Keratinocyte (primary cell): ENCODE data around the gene ISYNA1. TPM values are rescaled to one million over a fixed set of nuclear protein-coding genes. Genes with fewer than 3 reads are reported as not detected.

Source experiments
- DNase-seq: peaks from one replicate; pipeline ENCODE4 v3.0.0-alpha.2; 2011; ENCODE audit warnings: low read depth, missing footprints, low spot score
- FAIRE-seq: peaks from 2 replicates; lab custom pipeline; 2011; peaks lifted over from hg19 to GRCh38; lab: Jason Lieb, UNC
- H2AFZ ChIP-seq: 2 replicates; pipeline ENCODE4 v1.6.0; 2012; ENCODE audit warnings: low read length, control low read depth, inconsistent platforms; ENCODE audit not compliant: control insufficient read depth
- H3K27ac ChIP-seq: 2 replicates; pipeline ENCODE4 v1.5.1; 2011; ENCODE audit warnings: low read length; ENCODE audit not compliant: control insufficient read depth, insufficient read depth
- H3K27me3 ChIP-seq: 3 replicates; pipeline ENCODE4 v1.6.0; 2011; ENCODE audit warnings: low read length; ENCODE audit not compliant: control insufficient read depth, insufficient read depth; ENCODE audit errors: extremely low read depth
- H3K36me3 ChIP-seq, 2 experiments: 2 replicates in 1 of 2; 3 replicates in 1 of 2; pipeline ENCODE4 v1.5.1; 2011; ENCODE audit warnings: low read length in 2 of 2, mild to moderate bottlenecking in 1 of 2; ENCODE audit not compliant: control insufficient read depth in 2 of 2, insufficient read depth in 2 of 2; ENCODE audit errors: extremely low read depth in 1 of 2
- H3K4me1 ChIP-seq: 3 replicates; pipeline ENCODE4 v1.5.1; 2011; ENCODE audit warnings: low read length; ENCODE audit not compliant: control insufficient read depth, insufficient read depth; ENCODE audit errors: extremely low read depth
- H3K4me2 ChIP-seq: 3 replicates; pipeline ENCODE4 v1.6.0; 2011; ENCODE audit warnings: low read depth, low read length; ENCODE audit not compliant: control insufficient read depth, insufficient read depth; ENCODE audit errors: extremely low read depth
- H3K4me3 ChIP-seq, 3 experiments: fragments of 200-600 bp in 1 of 3; sonication (generic) in 1 of 3; 2 replicates in 2 of 3; 3 replicates in 1 of 3; pipeline ENCODE4 v1.5.1; 2011 to 2016; ENCODE audit warnings: low read length in 3 of 3, mild to moderate bottlenecking in 3 of 3, control low read depth in 2 of 3, inconsistent platforms in 1 of 3, low read depth in 1 of 3, mixed read lengths in 1 of 3, mixed run types in 1 of 3, moderate library complexity in 1 of 3; ENCODE audit not compliant: control insufficient read depth in 2 of 3, insufficient read depth in 2 of 3; ENCODE audit errors: extremely low read depth in 1 of 3
- H3K79me2 ChIP-seq: 2 replicates; pipeline ENCODE4 v1.6.0; 2012; ENCODE audit warnings: low read length; ENCODE audit not compliant: control insufficient read depth, insufficient read depth
- H3K9ac ChIP-seq: 3 replicates; pipeline ENCODE4 v1.6.0; 2011; ENCODE audit warnings: low read length; ENCODE audit not compliant: control insufficient read depth, insufficient read depth; ENCODE audit errors: extremely low read depth
- H3K9me1 ChIP-seq: 3 replicates; pipeline ENCODE4 v1.6.0; 2011; ENCODE audit warnings: low read length; ENCODE audit not compliant: control insufficient read depth, insufficient read depth; ENCODE audit errors: extremely low read depth
- H3K9me3 ChIP-seq: 2 replicates; pipeline ENCODE4 v1.5.1; 2012; ENCODE audit warnings: low read depth, low read length; ENCODE audit not compliant: control insufficient read depth
- H4K20me1 ChIP-seq: 3 replicates; pipeline ENCODE4 v1.6.0; 2011; ENCODE audit warnings: low read length; ENCODE audit not compliant: control insufficient read depth, insufficient read depth; ENCODE audit errors: extremely low read depth
- CTCF ChIP-seq, 3 experiments: IDR thresholded peaks in 1 of 3; conservative IDR thresholded peaks in 1 of 3; optimal IDR thresholded peaks in 1 of 3; 2 replicates in 2 of 3; 3 replicates in 1 of 3; pipeline versions ENCODE3 to v1.5.1; 2011; ENCODE audit warnings: low read length in 3 of 3, mild to moderate bottlenecking in 3 of 3, moderate library complexity in 2 of 3, control low read depth in 1 of 3, inconsistent platforms in 1 of 3; ENCODE audit not compliant: insufficient read depth in 2 of 3; ENCODE audit errors: extremely low read depth in 1 of 3
- EZH2 ChIP-seq: IDR thresholded peaks from one replicate; pipeline ENCODE4 v1.6.1; 2012; ENCODE audit warnings: inconsistent platforms, mild to moderate bottlenecking, low read length, moderate library complexity
- dilution Hi-C: fragments of 300-500 bp; cut with MboI; formaldehyde crosslinking; loops from one replicate; pipeline ENCODE4 v1.7.0; 2020; ENCODE audit warnings: low sequenced_read_pairs; ENCODE audit not compliant: extremely low pct_ligation_motif_present
- polyA plus RNA-seq, 5 experiments: library from polyadenylated mRNA; depleted of rRNA in 3 of 5; stranded (reverse) in 3 of 5; stranded (forward) in 1 of 5; unstranded in 1 of 5; fragments of >200 nt; gene quantifications; 1 replicate in 1 of 5; 2 replicates in 3 of 5; 3 replicates in 1 of 5; pipeline versions ENCODE4 v1.2.1 to v1.2.3, GENCODE V29; 2011 to 2012; ENCODE audit warnings: missing spikeins in 2 of 5, low read depth in 1 of 5, low replicate concordance in 1 of 5

Gene ISYNA1
- polyA plus RNA-seq, 1 donor (not counting 4 experiments of a cell fraction or from before 2014, with no cell fraction given) = 3.5 TPM

DNA sequence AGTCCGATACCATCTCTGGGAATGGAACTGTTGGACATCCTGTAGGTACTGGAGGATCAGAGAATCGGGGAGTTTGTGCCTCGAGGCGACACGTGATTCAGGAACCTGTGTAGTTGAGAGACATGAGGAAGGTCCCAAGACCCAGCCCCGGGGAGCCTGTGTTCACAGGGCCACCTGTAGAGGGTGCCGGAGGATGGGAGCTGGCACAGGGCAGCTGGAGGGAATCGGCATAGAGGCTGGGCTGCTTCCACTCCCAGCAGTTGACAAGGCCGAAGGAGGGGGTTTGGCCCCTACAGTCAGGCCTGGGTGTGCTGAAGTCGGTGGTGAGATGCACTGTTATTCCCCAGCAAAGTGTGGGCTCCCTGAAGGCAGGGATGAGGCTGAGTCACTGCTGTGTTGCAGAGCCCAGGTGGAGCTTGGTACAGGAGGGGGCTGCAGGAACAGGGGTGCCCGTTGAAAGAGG is 2.5 kb upstream of the ISYNA1 start:
- Histone ChIP-seq H4K20me1 (no peaks in the 10 kb centered on the region), H3K36me3 (peaks cover 14 to 22% of the 10 kb centered on the region in 2 experiments), H3K27me3 (no peaks in the 10 kb centered on the region), H3K4me2 (no peak overlapping the region), H3K4me3 (no peak overlapping the region), H3K9me3 (no peaks in the 10 kb centered on the region), H3K9ac (no peak overlapping the region), H3K4me1 (peaks cover 30% of the 10 kb centered on the region), H3K79me2 (peaks cover 2% of the 10 kb centered on the region), H3K27ac (no peak overlapping the region), H2AFZ (no peak overlapping the region), H3K9me1 (peaks cover 12% of the 10 kb centered on the region)
- FAIRE-seq (no peak), DNase-seq (no peak)
- no peak for TF ChIP-seq EZH2
- TF ChIP-seq CTCF (optimal IDR thresholded peaks at IDR 0.05 in 1 of 3, IDR thresholded peaks at IDR 0.05 in 1 of 3, conservative IDR thresholded peaks at IDR 0.05 in 1 of 3; ENCODE audit: extremely low read depth in 1 of 3, insufficient read depth in 2 of 3, low read length in 3 of 3) = peak; percentile 37 to 53 (median 37)
- dilution Hi-C loops = no loop called here

- Histone ChIP-seq H3K27ac (peak overlapping the region; percentile 8), H3K4me3 (no peak overlapping the region), H3K9me3 (no peaks in the 10 kb centered on the region), H2AFZ (no peak overlapping the region), H3K9me1 (peaks cover 12% of the 10 kb centered on the region), H3K79me2 (peaks cover 2% of the 10 kb centered on the region), H3K9ac (no peak overlapping the region), H3K36me3 (peaks cover 12 to 22% of the 10 kb centered on the region in 2 experiments), H3K27me3 (no peaks in the 10 kb centered on the region), H3K4me2 (no peak overlapping the region), H4K20me1 (no peaks in the 10 kb centered on the region), H3K4me1 (peaks cover 30% of the 10 kb centered on the region)
- TF ChIP-seq EZH2 = no peak
- TF ChIP-seq CTCF (optimal IDR thresholded peaks at IDR 0.05 in 1 of 3, IDR thresholded peaks at IDR 0.05 in 1 of 3, conservative IDR thresholded peaks at IDR 0.05 in 1 of 3; ENCODE audit: extremely low read depth in 1 of 3, insufficient read depth in 2 of 3, low read length in 3 of 3) = no peak
- FAIRE-seq (no peak), DNase-seq (no peak)
- dilution Hi-C loops = no loop called here
These were observed 1.9 kb upstream of the ISYNA1 start for GRCh38 chr19:18439910-18440237.
